Gastrocnemius medialis (tissue), 4 donors: ENCODE measurements around the gene C16orf96. TPM values are rescaled to one million over a fixed set of nuclear protein-coding genes. Genes with fewer than 3 reads are reported as not detected.

Source experiments
- ATAC-seq, 2 donors: fragments of 150-250 bp; one replicate each; pipeline ENCODE4 v1.9.1; 2016
- DNase-seq, 2 donors: peaks; one replicate each; pipeline ENCODE4 v3.0.0-alpha.2; 2019
- H3K27ac ChIP-seq, 4 donors: fragments of 200-600 bp; sonication (generic); 1 replicate in 1 of 4; 2 replicates in 3 of 4; pipeline ENCODE4 v1.5.1; 2016 to 2018; ENCODE audit warnings: mild to moderate bottlenecking in 2 of 4, moderate library complexity in 1 of 4
- H3K27me3 ChIP-seq, 3 donors: fragments of 200-600 bp; sonication (generic) in 2 of 3; 1 replicate in 1 of 3; 2 replicates in 2 of 3; pipeline versions ENCODE4 v1.5.1 to v1.6.0; 2016 to 2019; ENCODE audit warnings: mild to moderate bottlenecking in 1 of 3, moderate library complexity in 1 of 3
- H3K36me3 ChIP-seq, 2 donors: fragments of 200-600 bp; sonication (generic) in 1 of 2; one replicate each; pipeline ENCODE4 v1.5.1; 2017 to 2018
- H3K4me1 ChIP-seq, 2 donors: fragments of 200-600 bp; sonication (generic) in 1 of 2; one replicate each; pipeline ENCODE4 v1.5.1; 2016 to 2017; ENCODE audit warnings: mild to moderate bottlenecking in 2 of 2
- H3K4me3 ChIP-seq, 4 donors: fragments of 200-600 bp; sonication (generic) in 3 of 4; 1 replicate in 1 of 4; 2 replicates in 3 of 4; pipeline ENCODE4 v1.5.1; 2016 to 2019; ENCODE audit warnings: mild to moderate bottlenecking in 2 of 4
- H3K9me3 ChIP-seq, 3 donors: fragments of 200-600 bp; sonication (generic) in 2 of 3; 1 replicate in 1 of 3; 2 replicates in 2 of 3; pipeline ENCODE4 v1.5.1; 2016 to 2019
- CTCF ChIP-seq, 5 experiments: fragments of 450-650 bp in 3 of 5; fragments of 200-600 bp in 2 of 5; sonication (generic) in 2 of 5; IDR thresholded peaks in 4 of 5; conservative IDR thresholded peaks in 1 of 5; 1 replicate in 4 of 5; 2 replicates in 1 of 5; pipeline ENCODE4 v1.5.1; 2016 to 2019; ENCODE audit warnings: antibody characterized with exemption in 5 of 5, mild to moderate bottlenecking in 3 of 5, moderate library complexity in 3 of 5
- POLR2A ChIP-seq, 2 donors: fragments of 450-650 bp; IDR thresholded peaks; one replicate each; pipeline ENCODE4 v1.6.1; 2017; ENCODE audit warnings: antibody characterized with exemption in 2 of 2, mild to moderate bottlenecking in 2 of 2, moderate library complexity in 2 of 2
- in situ Hi-C, 4 donors: fragments of 200-750 bp; cut with MboI; loops; one replicate each; pipeline versions ENCODE4 v1.15.0 to v1.8.0; 2017; ENCODE audit warnings: low sequenced_read_pairs in 4 of 4
- intact Hi-C: fragments of 100-400 bp; cut with DNase I; formaldehyde crosslinking; loops from one replicate; pipeline ENCODE4 v1.15.1; 2023; ENCODE audit warnings: low total_unique reads
- total RNA-seq, 4 donors: library from RNA; depleted of rRNA; stranded (reverse); fragments of >200 nt; gene quantifications; one replicate each; pipeline versions ENCODE4 v1.1.0 to v1.2.3, GENCODE V29; 2016

Gene C16orf96
- total RNA-seq, 4 donors from 2014 or later = 0.15 to 0.59 TPM; not detected in 2

DNA sequence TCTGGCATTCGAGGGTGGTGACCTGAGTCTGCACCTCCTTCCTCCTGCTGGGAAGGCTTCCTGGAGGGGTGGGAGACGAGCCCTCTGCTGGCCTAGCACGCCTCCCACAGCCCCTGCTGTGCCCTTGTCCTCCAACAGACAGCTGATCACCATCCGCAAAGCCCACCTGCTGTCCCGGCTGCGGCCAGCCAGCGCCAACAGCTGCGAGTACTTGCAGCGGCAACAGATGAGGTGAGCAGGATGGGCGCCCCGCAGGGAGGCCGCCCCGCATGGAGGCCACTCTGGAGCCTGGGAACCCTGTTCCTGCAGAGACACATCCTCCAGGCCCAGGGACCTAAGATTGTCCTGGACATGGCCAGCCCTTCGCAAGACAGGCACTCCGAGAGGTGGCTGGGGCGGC lies 36.9 kb downstream of the C16orf96 start:
- Histone ChIP-seq H3K36me3 (no peaks in the 10 kb centered on the region), H3K4me3 (no peak overlapping the region), H3K27ac (no peak overlapping the region), H3K27me3 (peaks cover 6 to 10% (median 7%) of the 10 kb centered on the region in 3 donors), H3K4me1 (no peaks in the 10 kb centered on the region), H3K9me3 (peaks cover 0 to 3% (median 3%) of the 10 kb centered on the region in 3 donors)
- DNase-seq (no peak), ATAC-seq (no peak)
- intact Hi-C loops = no loop called here
- in situ Hi-C loops = loop anchor here in 1 of 4 donors (25.0 kb wide), 1 partner anchor 106 kb away; the partner anchor contains the start of gene HMOX2
- TF ChIP-seq POLR2A (IDR thresholded peaks at IDR 0.05) (no peak), CTCF (IDR thresholded peaks at IDR 0.05 in 4 of 5, conservative IDR thresholded peaks at IDR 0.05 in 1 of 5) (no peak)

- DNase-seq (no peak), ATAC-seq (no peak)
- in situ Hi-C loops = loop anchor here in 1 of 4 donors (25.0 kb wide), 1 partner anchor 107 kb away; the partner anchor contains the start of gene HMOX2
- Histone ChIP-seq H3K4me3 (no peak overlapping the region), H3K27me3 (peaks cover 10 to 21% (median 16%) of the 10 kb centered on the region in 3 donors), H3K27ac (no peak overlapping the region), H3K36me3 (no peaks in the 10 kb centered on the region), H3K9me3 (no peaks in the 10 kb centered on the region), H3K4me1 (no peaks in the 10 kb centered on the region)
- intact Hi-C loops = no loop called here
- TF ChIP-seq CTCF (IDR thresholded peaks at IDR 0.05 in 4 of 5, conservative IDR thresholded peaks at IDR 0.05 in 1 of 5) = no peak
- TF ChIP-seq POLR2A (IDR thresholded peaks at IDR 0.05) = no peak
Observed at GRCh38 chr16:4594433-4595410, 38.6 kb downstream of the C16orf96 start.

GRCh38 chr16:4597174-4597573 lies 41.0 kb downstream of the C16orf96 start:
- H3K36me3 ChIP-seq = no peaks in the 10 kb centered on the region
- ATAC-seq = no peak
- H3K27ac ChIP-seq = no peak overlapping the region
- no peak for TF ChIP-seq POLR2A (IDR thresholded peaks at IDR 0.05)
- TF ChIP-seq CTCF (IDR thresholded peaks at IDR 0.05 in 4 of 5, conservative IDR thresholded peaks at IDR 0.05 in 1 of 5) = no peak
- peaks cover 4 to 5% of the 10 kb centered on the region in 2 donors for H3K4me1 ChIP-seq
- no peak for DNase-seq
- in situ Hi-C loops = loop anchor here in 1 of 4 donors (25.0 kb wide), 1 partner anchor 110 kb away; the partner anchor contains the start of gene HMOX2
- H3K4me3 ChIP-seq = no peak overlapping the region
- H3K27me3 ChIP-seq = peaks cover 10 to 33% (median 21%) of the 10 kb centered on the region in 3 donors
- no peaks in the 10 kb centered on the region for H3K9me3 ChIP-seq
- intact Hi-C loops = no loop called here

DNA sequence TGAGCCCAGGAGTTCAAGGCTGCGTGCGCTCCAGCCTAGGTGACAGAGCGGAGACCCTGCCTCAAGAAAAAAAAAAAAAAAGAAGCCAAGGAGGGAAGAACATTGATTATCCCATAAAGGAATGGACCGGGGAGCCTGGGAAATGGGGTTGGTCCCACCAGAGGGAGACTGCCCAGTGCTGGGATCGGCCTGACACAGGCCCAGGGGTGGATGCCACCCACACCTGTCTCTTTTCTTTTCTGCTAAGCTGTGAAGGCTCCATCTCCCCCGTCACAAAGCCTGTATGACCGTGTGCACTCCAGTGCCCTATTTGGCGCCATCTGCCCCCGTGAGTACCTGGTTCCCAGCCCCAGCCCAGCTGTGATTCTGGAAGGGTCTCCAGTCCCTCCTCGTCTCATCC lies 42.9 kb downstream of the C16orf96 start:
- Histone ChIP-seq H3K4me1 (peaks cover 4 to 5% of the 10 kb centered on the region in 2 donors), H3K27ac (no peak overlapping the region), H3K9me3 (no peaks in the 10 kb centered on the region), H3K36me3 (no peaks in the 10 kb centered on the region), H3K27me3 (peaks cover 10 to 33% (median 21%) of the 10 kb centered on the region in 3 donors), H3K4me3 (no peak overlapping the region)
- TF ChIP-seq CTCF (IDR thresholded peaks at IDR 0.05 in 4 of 5, conservative IDR thresholded peaks at IDR 0.05 in 1 of 5) = no peak
- no peak for TF ChIP-seq POLR2A (IDR thresholded peaks at IDR 0.05)
- no peak for ATAC-seq
- DNase-seq = no peak
- intact Hi-C loops (no loop called here), in situ Hi-C loops (loop anchor here in 1 of 4 donors (25.0 kb wide), 1 partner anchor 112 kb away; the partner anchor contains the start of gene HMOX2)
